K562 (cell line): Measurements from ENCODE around the gene INSL3. TPM values are rescaled to one million over a fixed set of nuclear protein-coding genes. Genes with fewer than 3 reads are reported as not detected.
"Not testable (repeated sequence)": the region's sequence is repeated elsewhere in the genome, so short reads cannot be mapped to it uniquely, and the experiment has no call there.

ENCODE experiments used
- ATAC-seq: fragments of 200-7000 bp; cut with Tn5 transposase; 3 replicates; pipeline ENCODE4 v1.9.1; 2020; ENCODE audit warnings: moderate library complexity
- BruUV-seq: library from RNA; stranded (reverse); fragments of 400-500 nt; replicated peaks from 2 replicates; lab custom pipeline; 2021; lab: Mats Ljungman, UMichigan
- CTCF ChIA-PET: fragments of 300-600 bp; formaldehyde crosslinking; extraction: SDS; loops from one replicate; lab custom pipeline; 2021; ENCODE audit warnings: low intra/inter-chr PET ratio; lab: Yijun Ruan, JAX
- POLR2A ChIA-PET: fragments of 300-600, 350-650 bp; sonication (Branson Sonifier 250); formaldehyde crosslinking; extraction: SDS; loops from one replicate; lab custom pipeline; 2021; ENCODE audit warnings: antibody characterized with exemption, inconsistent platforms; lab: Yijun Ruan, JAX
- DNase-seq, 4 experiments: peaks; one replicate each; pipeline versions ENCODE4 v3.0.0 to v3.0.0-alpha.2; 2011 to 2018; ENCODE audit warnings: low spot score in 3 of 4, mixed read lengths in 3 of 4; ENCODE audit errors: extremely low read depth in 1 of 4
- FAIRE-seq: peaks from 2 replicates; lab custom pipeline; 2011; peaks lifted over from hg19 to GRCh38; lab: Jason Lieb, UNC
- H2AFZ ChIP-seq: 2 replicates; pipeline ENCODE4 v1.6.0; 2011; ENCODE audit warnings: low read depth, low read length, control low read depth, inconsistent platforms
- H3K27ac ChIP-seq: fragments of 200-600 bp; 3 replicates; pipeline ENCODE4 v1.8.0; 2011; ENCODE audit warnings: low read depth, mild to moderate bottlenecking, control low read depth, inconsistent platforms, low read length, moderate library complexity, mixed read lengths; ENCODE audit errors: extremely low read depth
- H3K27me3 ChIP-seq, 2 experiments: fragments of 300-600 bp in 1 of 2; 2 replicates in 1 of 2; 3 replicates in 1 of 2; pipeline versions ENCODE4 v1.6.0 to v1.8.0; 2011; ENCODE audit warnings: inconsistent platforms in 2 of 2, low read length in 2 of 2, mild to moderate bottlenecking in 1 of 2, mixed read lengths in 1 of 2, moderate library complexity in 1 of 2; ENCODE audit not compliant: control insufficient read depth in 2 of 2, insufficient read depth in 2 of 2
- H3K36me3 ChIP-seq: fragments of 300-600 bp; 3 replicates; pipeline ENCODE4 v1.8.0; 2011; ENCODE audit warnings: mild to moderate bottlenecking, low read length, inconsistent platforms; ENCODE audit not compliant: control insufficient read depth, insufficient read depth
- H3K4me1 ChIP-seq, 2 experiments: fragments of 200-600 bp in 1 of 2; replicated peaks in 1 of 2; 2 replicates in 1 of 2; 3 replicates in 1 of 2; pipeline versions ENCODE4 v1.5.1 to v1.8.0; 2011; ENCODE audit warnings: inconsistent platforms in 2 of 2, low read length in 2 of 2, mild to moderate bottlenecking in 1 of 2, mixed read lengths in 1 of 2, moderate library complexity in 1 of 2; ENCODE audit not compliant: control insufficient read depth in 2 of 2, insufficient read depth in 2 of 2
- H3K4me2 ChIP-seq: 2 replicates; pipeline ENCODE4 v1.6.1; 2011; ENCODE audit warnings: low read length, control low read depth, inconsistent platforms, mixed read lengths; ENCODE audit not compliant: insufficient read depth
- H3K4me3 ChIP-seq: fragments of 200-600 bp; sonication (generic), shearing (Covaris generic); 2 replicates; pipeline ENCODE4 v1.5.1; 2016; ENCODE audit warnings: control low read depth, inconsistent platforms
- H3K79me2 ChIP-seq: fragments of 200-600 bp; 3 replicates; pipeline ENCODE4 v1.8.0; 2011; ENCODE audit warnings: low read length, inconsistent platforms; ENCODE audit not compliant: control insufficient read depth, insufficient read depth
- H3K9ac ChIP-seq, 2 experiments: 2 replicates each; pipeline versions ENCODE4 v1.6.0 to v1.6.1; 2011; ENCODE audit warnings: low read depth in 2 of 2, low read length in 2 of 2, control low read depth in 1 of 2, inconsistent platforms in 1 of 2, mild to moderate bottlenecking in 1 of 2, mixed read lengths in 1 of 2; ENCODE audit not compliant: insufficient read depth in 1 of 2
- H3K9me1 ChIP-seq: one replicate; pipeline ENCODE4 v1.6.0; 2011; ENCODE audit warnings: inconsistent platforms, mild to moderate bottlenecking, low read length, moderate library complexity; ENCODE audit not compliant: control insufficient read depth, insufficient read depth
- H3K9me3 ChIP-seq: replicated peaks from 2 replicates; pipeline ENCODE4 v1.5.1; 2011; ENCODE audit warnings: low read depth, low read length, inconsistent platforms; ENCODE audit not compliant: control insufficient read depth, insufficient read depth
- H4K20me1 ChIP-seq: replicated peaks from 2 replicates; pipeline ENCODE4 v1.6.1; 2011; ENCODE audit warnings: low read length, inconsistent platforms, mixed read lengths; ENCODE audit not compliant: control insufficient read depth, insufficient read depth
- BCOR ChIP-seq: fragments of 450-650 bp; IDR thresholded peaks from 2 replicates; pipeline ENCODE4 v1.6.1; 2016
- CBFA2T2 ChIP-seq: fragments of 450-650 bp; conservative IDR thresholded peaks from 2 replicates; pipeline ENCODE4 v1.6.1; 2017; ENCODE audit warnings: mild to moderate bottlenecking
- CBFA2T3 ChIP-seq: fragments of 450-650 bp; IDR thresholded peaks from 2 replicates; pipeline ENCODE4 v1.6.1; 2017
- CREM ChIP-seq: IDR thresholded peaks from 2 replicates; pipeline ENCODE4 v1.6.1; 2014; ENCODE audit warnings: antibody characterized with exemption, low read depth
- CTBP1 ChIP-seq: fragments of 450-650 bp; IDR thresholded peaks from 2 replicates; pipeline ENCODE4 v1.6.1; 2016; ENCODE audit warnings: borderline replicate concordance
- DPF2 ChIP-seq: fragments of 450-650 bp; IDR thresholded peaks from 2 replicates; pipeline ENCODE4 v1.6.1; 2016
- EGR1 ChIP-seq: fragments of 450-650 bp; conservative IDR thresholded peaks from 2 replicates; pipeline ENCODE4 v1.6.1; 2017; ENCODE audit warnings: mild to moderate bottlenecking
- HDAC2 ChIP-seq: fragments of 450-650 bp; IDR thresholded peaks from 2 replicates; pipeline ENCODE4 v1.6.1; 2016; ENCODE audit warnings: mild to moderate bottlenecking
- KDM1A ChIP-seq, 2 experiments: fragments of 450-650 bp; IDR thresholded peaks; 2 replicates each; pipeline ENCODE4 v1.6.1; 2016; ENCODE audit warnings: mild to moderate bottlenecking in 2 of 2
- RBFOX2 ChIP-seq: fragments of 200-400 bp; formaldehyde crosslinking; IDR thresholded peaks from 2 replicates; pipeline ENCODE4 v1.6.1; 2017; ENCODE audit warnings: low read depth, mild to moderate bottlenecking, low read length, moderate library complexity
- SMARCA5 ChIP-seq: fragments of 450-650 bp; IDR thresholded peaks from 2 replicates; pipeline ENCODE4 v1.6.1; 2016
- ZEB2 ChIP-seq: fragments of 450-650 bp; IDR thresholded peaks from 2 replicates; pipeline ENCODE4 v1.6.1; 2016
- ZNF121 ChIP-seq: sonication (generic); formaldehyde crosslinking; conservative IDR thresholded peaks from 2 replicates; pipeline ENCODE4 v1.8.0; 2022; ENCODE audit warnings: missing genetic modification reagents
- ZNF384 ChIP-seq: IDR thresholded peaks from 2 replicates; pipeline ENCODE4 v1.6.1; 2012; ENCODE audit warnings: low read depth, low read length, improper control_type of control experiment
- WGBS: fragments of 100-300 bp; shearing (Covaris generic); methylation state at CpG from one replicate; pipeline ENCODE4 v1.1.6; 2016; ENCODE audit warnings: low coverage, mixed read lengths; ENCODE audit not compliant: insufficient coverage; ENCODE audit errors: missing lambda C conversion rate; 5-methylcytosine and 5-hydroxymethylcytosine counted together
- in situ Hi-C: fragments of 300-500 bp; cut with MboI; formaldehyde crosslinking; loops from 4 replicates; pipeline ENCODE4 v1.15.0; 2018; ENCODE audit warnings: inconsistent platforms, mixed read lengths
- intact Hi-C: fragments of 100-400 bp; cut with micrococcal nuclease; formaldehyde crosslinking; loops from 2 replicates; pipeline ENCODE4 v1.14.2; 2022
- polyA plus RNA-seq, 8 experiments: library from polyadenylated mRNA; depleted of rRNA in 4 of 8; stranded (reverse) in 5 of 8; unstranded in 3 of 8; fragments of >200 nt; fragmentation: Nextera tagmentation in 2 of 8; fragmentation: Illumina TruSeq in 1 of 8; extraction: Ambion mirVana in 2 of 8; extraction: Trizol in 1 of 8; gene quantifications; 2 replicates each; pipeline versions ENCODE4 v1.2.1 to v1.2.3, GENCODE V29; 2011 to 2014; ENCODE audit warnings: inconsistent platforms in 1 of 8, missing spikeins in 1 of 8
- total RNA-seq, 7 experiments: library from RNA; depleted of rRNA in 6 of 7; stranded (reverse); fragments of >200 nt in 6 of 7; fragmentation: Illumina TruSeq in 2 of 7; extraction: Trizol in 2 of 7; gene quantifications; 2 replicates each; pipeline versions ENCODE4 v1.2.1 to v1.2.3, GENCODE V29; 2011 to 2021; ENCODE audit warnings: low replicate concordance in 1 of 7
- TF ChIP-seq, protein P1 (sequence below), 2 experiments: IDR thresholded peaks; 2 replicates each; pipeline ENCODE4 v1.6.1; 2011; ENCODE audit warnings: borderline replicate concordance in 1 of 2, control low read depth in 1 of 2, low read depth in 1 of 2, low read length in 1 of 2, mild to moderate bottlenecking in 1 of 2, mixed read lengths in 1 of 2, moderate library complexity in 1 of 2; ENCODE audit not compliant: insufficient read depth in 1 of 2, insufficient read length in 1 of 2, poor library complexity in 1 of 2, severe bottlenecking in 1 of 2; ENCODE audit errors: extremely low read depth in 1 of 2
- TF ChIP-seq, protein P2 (sequence below), 2 experiments: fragments of 450-650 bp; IDR thresholded peaks; 2 replicates each; pipeline ENCODE4 v1.6.1; 2016

Gene INSL3
- total and polyA plus RNA-seq, 9 of the 15 experiments (the other 6 are each of a cell fraction or from before 2014, with no cell fraction given), result not detected

DNA sequence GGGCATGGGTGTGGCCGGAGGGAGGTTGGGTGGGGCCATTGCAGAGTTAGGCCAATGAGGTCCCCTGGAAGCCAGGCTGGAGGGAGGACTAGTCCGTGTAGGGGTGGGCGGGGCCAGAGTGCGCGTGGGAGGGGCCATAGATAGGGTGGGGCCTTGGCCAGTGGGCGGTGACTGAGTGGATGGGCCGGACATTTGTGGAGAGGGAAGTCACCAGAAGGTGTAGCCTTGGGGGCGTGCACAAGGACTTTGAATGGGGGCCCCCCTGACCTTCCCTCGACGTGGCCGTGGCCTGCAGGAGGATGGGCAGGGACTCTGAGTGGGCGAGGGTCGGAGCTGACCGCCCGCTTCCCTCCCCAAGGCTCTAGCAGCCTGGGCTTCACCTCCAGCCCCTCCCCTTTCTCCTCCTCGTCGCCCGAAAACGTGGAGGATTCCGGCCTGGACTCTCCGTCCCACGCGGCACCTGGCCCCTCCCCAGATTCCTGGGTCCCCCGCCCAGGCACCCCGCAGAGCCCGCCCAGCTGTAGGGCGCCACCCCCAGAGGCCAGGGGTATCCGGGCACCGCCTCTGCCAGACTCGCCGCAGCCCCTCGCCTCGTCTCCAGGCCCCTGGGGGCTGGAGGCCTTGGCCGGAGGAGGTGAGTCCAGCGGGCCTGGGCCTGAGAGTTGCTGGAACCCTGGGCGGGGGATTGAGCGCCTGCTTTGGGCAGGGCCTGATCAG, 42.9 kb downstream of the INSL3 start (continued):
- TF ChIP-seq, protein P1, sequence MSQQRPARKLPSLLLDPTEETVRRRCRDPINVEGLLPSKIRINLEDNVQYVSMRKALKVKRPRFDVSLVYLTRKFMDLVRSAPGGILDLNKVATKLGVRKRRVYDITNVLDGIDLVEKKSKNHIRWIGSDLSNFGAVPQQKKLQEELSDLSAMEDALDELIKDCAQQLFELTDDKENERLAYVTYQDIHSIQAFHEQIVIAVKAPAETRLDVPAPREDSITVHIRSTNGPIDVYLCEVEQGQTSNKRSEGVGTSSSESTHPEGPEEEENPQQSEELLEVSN (IDR thresholded peaks at IDR 0.05; ENCODE audit: borderline replicate concordance in 1 of 2, extremely low read depth in 1 of 2, insufficient read depth in 1 of 2, insufficient read length in 1 of 2, low read depth in 1 of 2, low read length in 1 of 2, poor library complexity in 1 of 2, severe bottlenecking in 1 of 2), result peak in 1 of 2 experiments; percentile 41
- TF ChIP-seq RBFOX2, result peak; percentile 55; the same call in 1 of the 2 replicates
- TF ChIP-seq CREM, result peak; percentile 20; the same call in 1 of the 2 replicates
- TF ChIP-seq EGR1, result peak; percentile 54

DNA sequence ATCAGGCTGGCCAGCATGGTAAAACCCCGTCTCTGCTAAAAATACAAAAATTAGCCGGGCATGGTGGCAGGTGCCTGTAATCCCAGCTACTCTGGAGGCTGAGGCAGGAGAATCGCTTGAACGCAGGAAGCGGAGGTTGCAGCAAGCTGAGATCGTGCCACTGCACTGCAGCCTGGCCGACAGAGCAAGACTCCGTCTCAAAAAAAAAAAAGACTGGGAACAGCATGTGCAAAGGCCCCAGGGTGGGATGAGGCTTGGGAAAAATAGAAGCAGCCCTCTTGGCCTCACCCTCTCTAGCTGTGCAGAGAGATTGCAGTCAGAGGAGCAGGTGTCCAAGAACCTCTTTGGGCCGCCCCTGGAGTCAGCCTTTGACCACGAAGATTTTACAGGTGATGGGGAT, 43.5 kb downstream of the INSL3 start:
- H3K9ac ChIP-seq, in situ Hi-C loops, ATAC-seq, H3K27ac ChIP-seq, H3K79me2 ChIP-seq, DNase-seq, H3K27me3 ChIP-seq, H3K4me3 ChIP-seq, H3K9me1 ChIP-seq, FAIRE-seq, H3K4me2 ChIP-seq, H2AFZ ChIP-seq, BruUV-seq: not testable (repeated sequence)
- intact Hi-C loops, result loop anchor here (1.0 kb wide), 1 partner anchor 64 kb away; no protein-coding TSS in a partner anchor
- peaks cover 12 to 45% of the 10 kb centered on the region in 2 experiments for H3K4me1 ChIP-seq
- H3K36me3 ChIP-seq, result peaks cover 56% of the 10 kb centered on the region; the same call in 2 of the 3 replicates
- CTCF ChIA-PET, result interaction anchor here (0.6 kb wide), 1 partner anchor 302 kb away, joined by 3 read pairs; no protein-coding TSS in a partner anchor
- POLR2A ChIA-PET, result interaction anchor here (0.6 to 1.2 kb wide), 3 partner anchors 9 to 30 kb away, joined by 3 read pairs; no protein-coding TSS in a partner anchor
- peak; percentile 53; the same call in 1 of the 2 replicates for TF ChIP-seq ZNF384
- TF ChIP-seq BCOR, result peak; percentile 72
- TF ChIP-seq CBFA2T3, result 0 out of 2 replicates have a peak, but pooled peaks have one; percentile 32
- TF ChIP-seq DPF2, result peak; percentile 38; the same call in 1 of the 2 replicates
- peak in 1 of 2 experiments; percentile 43; a peak in 1 of 4 replicates for TF ChIP-seq KDM1A (IDR thresholded peaks at IDR 0.05)
- peak; percentile 81 for TF ChIP-seq SMARCA5
- peak; percentile 58; the same call in 1 of the 2 replicates for TF ChIP-seq CTBP1
- 0 out of 2 replicates have a peak, but pooled peaks have one; percentile 3 for TF ChIP-seq CBFA2T2
- TF ChIP-seq HDAC2, result peak; percentile 46; the same call in 1 of the 2 replicates
- peak; percentile 83 for TF ChIP-seq ZNF121 (CRISPR knock-in tag)
- TF ChIP-seq, protein P2, sequence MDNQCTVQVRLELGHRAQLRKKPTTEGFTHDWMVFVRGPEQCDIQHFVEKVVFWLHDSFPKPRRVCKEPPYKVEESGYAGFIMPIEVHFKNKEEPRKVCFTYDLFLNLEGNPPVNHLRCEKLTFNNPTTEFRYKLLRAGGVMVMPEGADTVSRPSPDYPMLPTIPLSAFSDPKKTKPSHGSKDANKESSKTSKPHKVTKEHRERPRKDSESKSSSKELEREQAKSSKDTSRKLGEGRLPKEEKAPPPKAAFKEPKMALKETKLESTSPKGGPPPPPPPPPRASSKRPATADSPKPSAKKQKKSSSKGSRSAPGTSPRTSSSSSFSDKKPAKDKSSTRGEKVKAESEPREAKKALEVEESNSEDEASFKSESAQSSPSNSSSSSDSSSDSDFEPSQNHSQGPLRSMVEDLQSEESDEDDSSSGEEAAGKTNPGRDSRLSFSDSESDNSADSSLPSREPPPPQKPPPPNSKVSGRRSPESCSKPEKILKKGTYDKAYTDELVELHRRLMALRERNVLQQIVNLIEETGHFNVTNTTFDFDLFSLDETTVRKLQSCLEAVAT (IDR thresholded peaks at IDR 0.05), result peak in 1 of 2 experiments; percentile 38; a peak in 1 of 4 replicates
- 0 out of 2 replicates have a peak, but pooled peaks have one; percentile 20 for TF ChIP-seq ZEB2
- TF ChIP-seq, all 486 proteins: peak for 12; not testable (repeated sequence) for 474
- not testable (repeated sequence) for H3K9me3 ChIP-seq, H4K20me1 ChIP-seq
- whole genome bisulfite sequencing, result 53% methylated on average over 8 of the region's 10 CpGs
